GM13976 (cell line): ENCODE data around the gene BRD1.

Experiments
- DNase-seq: peaks from one replicate; pipeline ENCODE4 v3.0.0; 2012; ENCODE audit warnings: low spot score
- CTCF ChIP-seq: IDR thresholded peaks from 2 replicates; pipeline ENCODE4 v1.5.1; 2012; ENCODE audit warnings: borderline replicate concordance, mild to moderate bottlenecking; ENCODE audit not compliant: insufficient read depth; ENCODE audit errors: extremely low read depth, missing control alignments, control extremely low read depth
- in situ Hi-C: fragments of 300-500 bp; cut with MboI; formaldehyde crosslinking; loops from one replicate; pipeline ENCODE4 v1.12.0; 2022; ENCODE audit warnings: low sequenced_read_pairs, mixed read lengths, inconsistent platforms; ENCODE audit not compliant: unreplicated experiment

The BRD1 gene

GRCh38 chr22:49726022-49726681 lies 101.5 kb downstream of the BRD1 start:
- TF ChIP-seq CTCF = no peak
- in situ Hi-C loops = no loop called here
- DNase-seq = no peak

GRCh38 chr22:49725516-49725915 lies 102.2 kb downstream of the BRD1 start:
- no peak for DNase-seq
- no peak for TF ChIP-seq CTCF
- in situ Hi-C loops = no loop called here

- DNase-seq = peak; percentile 90
These were observed 102.7 kb downstream of the BRD1 start for GRCh38 chr22:49724893-49725489.

GRCh38 chr22:49724030-49724892 lies 103.4 kb downstream of the BRD1 start:
- in situ Hi-C loops = no loop called here
- TF ChIP-seq CTCF = no peak
- DNase-seq = no peak

More at GRCh38 chr22:49724893-49725489, 102.7 kb downstream of the BRD1 start:
- TF ChIP-seq CTCF = peak; percentile 68
- in situ Hi-C loops = no loop called here

GRCh38 chr22:49723478-49724029 lies 104.1 kb downstream of the BRD1 start:
- no peak for TF ChIP-seq CTCF
- in situ Hi-C loops = no loop called here
- DNase-seq = no peak
